Tibial nerve (tissue), 3 donors: ENCODE results near the gene SPATA2.

Source experiments
- POLR2A ChIP-seq, 2 donors: fragments of 450-650 bp; IDR thresholded peaks; one replicate each; pipeline ENCODE4 v1.6.1; 2017; ENCODE audit warnings: antibody characterized with exemption in 2 of 2, mild to moderate bottlenecking in 2 of 2, moderate library complexity in 2 of 2
- TF ChIP-seq, protein P1 (sequence below), 5 experiments: fragments of 200-600 bp in 3 of 5; fragments of 450-650 bp in 2 of 5; sonication (generic) in 3 of 5; IDR thresholded peaks; one replicate each; pipeline ENCODE4 v1.5.1; 2016 to 2019; ENCODE audit warnings: antibody characterized with exemption in 5 of 5, mild to moderate bottlenecking in 3 of 5, moderate library complexity in 2 of 5

GRCh38 chr20:49906615-49907154 lies 8.6 kb downstream of the SPATA2 start:
- TF ChIP-seq, protein P1, sequence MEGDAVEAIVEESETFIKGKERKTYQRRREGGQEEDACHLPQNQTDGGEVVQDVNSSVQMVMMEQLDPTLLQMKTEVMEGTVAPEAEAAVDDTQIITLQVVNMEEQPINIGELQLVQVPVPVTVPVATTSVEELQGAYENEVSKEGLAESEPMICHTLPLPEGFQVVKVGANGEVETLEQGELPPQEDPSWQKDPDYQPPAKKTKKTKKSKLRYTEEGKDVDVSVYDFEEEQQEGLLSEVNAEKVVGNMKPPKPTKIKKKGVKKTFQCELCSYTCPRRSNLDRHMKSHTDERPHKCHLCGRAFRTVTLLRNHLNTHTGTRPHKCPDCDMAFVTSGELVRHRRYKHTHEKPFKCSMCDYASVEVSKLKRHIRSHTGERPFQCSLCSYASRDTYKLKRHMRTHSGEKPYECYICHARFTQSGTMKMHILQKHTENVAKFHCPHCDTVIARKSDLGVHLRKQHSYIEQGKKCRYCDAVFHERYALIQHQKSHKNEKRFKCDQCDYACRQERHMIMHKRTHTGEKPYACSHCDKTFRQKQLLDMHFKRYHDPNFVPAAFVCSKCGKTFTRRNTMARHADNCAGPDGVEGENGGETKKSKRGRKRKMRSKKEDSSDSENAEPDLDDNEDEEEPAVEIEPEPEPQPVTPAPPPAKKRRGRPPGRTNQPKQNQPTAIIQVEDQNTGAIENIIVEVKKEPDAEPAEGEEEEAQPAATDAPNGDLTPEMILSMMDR (IDR thresholded peaks at IDR 0.05), result no peak
- TF ChIP-seq POLR2A (IDR thresholded peaks at IDR 0.05), result no peak
